GM04503 (cell line): ENCODE measurements around the gene PCNA.
"Not testable (repeated sequence)": the region's sequence is repeated elsewhere in the genome, so short reads cannot be mapped to it uniquely, and the experiment has no call there.

ENCODE experiments used
- DNase-seq: peaks from one replicate; pipeline ENCODE4 v3.0.0-alpha.2; 2012; ENCODE audit warnings: low read depth

PCNA gene

GRCh38 chr20:5141615-5142014 lies 21.9 kb upstream of the PCNA start:
- DNase-seq, result no peak

DNA sequence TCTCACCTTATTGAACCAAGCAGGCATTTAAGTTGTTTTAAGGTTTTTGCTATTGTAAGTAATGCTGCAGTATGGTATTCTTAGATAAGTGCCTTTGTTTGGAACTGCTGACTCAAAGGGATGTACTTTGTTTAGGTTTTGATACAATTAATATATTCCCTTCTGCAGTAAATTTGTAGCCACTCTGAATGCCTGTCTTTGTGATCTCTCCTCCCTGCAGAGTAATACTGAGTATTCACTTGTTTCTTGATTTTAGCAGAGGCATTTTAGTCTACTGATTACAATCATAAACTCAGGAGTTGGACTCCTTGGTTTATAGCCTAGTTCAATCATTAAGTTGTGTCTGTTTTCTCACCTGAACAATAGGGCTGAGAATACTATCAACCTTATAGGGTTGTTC lies 20.4 kb upstream of the PCNA start:
- no peak for DNase-seq

DNA sequence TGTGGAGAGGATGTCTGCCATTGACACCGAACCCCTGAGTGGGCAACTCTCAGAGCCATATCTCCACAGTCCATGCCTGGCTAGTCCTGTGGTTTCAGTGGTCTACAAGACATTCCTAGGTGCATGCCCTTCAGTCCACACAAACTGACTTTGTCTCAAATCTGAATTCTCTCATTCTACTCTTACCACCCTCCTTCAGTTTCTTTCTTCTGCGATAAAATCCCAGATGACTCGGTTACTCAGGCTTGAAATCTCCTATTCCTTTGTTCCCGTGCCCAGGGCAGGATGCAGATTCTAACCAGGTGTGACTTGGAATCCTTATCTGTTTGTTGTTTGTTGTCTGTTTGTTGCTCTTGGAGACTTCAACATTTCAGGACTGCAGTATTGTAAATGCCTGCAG lies 16.3 kb upstream of the PCNA start:
- DNase-seq, result no peak

DNA sequence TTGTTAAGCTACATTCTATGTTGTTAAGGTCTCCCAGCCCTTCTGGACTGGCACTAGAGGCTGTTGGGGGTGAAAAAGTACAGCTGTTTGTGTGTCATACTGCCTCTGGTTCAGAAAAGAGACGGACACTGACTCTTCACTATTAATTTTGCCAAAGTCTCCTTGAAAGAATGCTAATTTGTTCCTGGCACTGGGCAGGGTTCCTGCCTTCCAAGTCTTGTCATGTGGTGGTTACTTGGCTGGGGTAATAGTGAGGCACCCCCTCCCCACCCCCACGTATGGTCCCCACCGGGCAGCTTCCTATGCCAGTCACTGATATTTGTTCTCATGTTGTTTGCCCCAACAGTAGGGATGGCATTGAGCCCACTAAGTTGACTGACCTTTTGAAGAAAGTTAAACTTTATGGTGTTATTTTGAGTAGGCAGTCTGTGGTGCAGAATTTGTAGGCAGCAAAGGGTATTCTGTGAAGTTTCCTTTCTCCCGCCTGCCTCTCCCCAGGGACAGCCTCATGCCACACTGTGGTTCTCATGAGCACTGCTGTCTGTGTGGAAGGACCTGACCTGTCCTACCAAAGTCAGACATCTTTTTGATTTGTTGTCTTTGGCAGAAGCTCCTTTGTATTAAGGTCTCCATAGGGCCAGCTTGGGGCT lies 15.7 kb upstream of the PCNA start:
- no peak for DNase-seq

DNA sequence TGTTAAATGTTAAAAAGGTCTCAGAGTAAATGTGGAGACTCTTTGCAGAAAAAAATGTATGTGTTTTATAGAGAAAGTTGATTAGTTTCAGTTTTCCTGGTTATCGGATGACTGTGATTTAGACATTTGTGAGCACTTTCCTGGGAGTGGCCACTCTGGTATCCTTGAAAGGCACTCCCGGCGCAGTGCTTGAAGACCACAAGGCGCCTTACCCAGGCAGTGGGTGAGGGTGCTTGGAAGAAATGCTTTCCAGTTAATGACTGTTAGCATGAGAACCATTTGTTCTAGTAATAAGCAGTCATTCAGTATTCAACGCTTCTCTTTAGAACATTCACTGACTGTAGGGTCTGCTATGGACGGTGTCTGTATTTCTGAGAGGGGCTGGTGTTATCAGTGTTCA lies 14.2 kb upstream of the PCNA start:
- no peak for DNase-seq

- DNase-seq, result no peak
These were observed 11.7 kb upstream of the PCNA start for GRCh38 chr20:5131502-5131901.

GRCh38 chr20:5128886-5129285 lies 9.1 kb upstream of the PCNA start:
- DNase-seq, result no peak

- DNase-seq, result no peak
These were observed 8.2 kb upstream of the PCNA start for GRCh38 chr20:5127859-5128424.

DNA sequence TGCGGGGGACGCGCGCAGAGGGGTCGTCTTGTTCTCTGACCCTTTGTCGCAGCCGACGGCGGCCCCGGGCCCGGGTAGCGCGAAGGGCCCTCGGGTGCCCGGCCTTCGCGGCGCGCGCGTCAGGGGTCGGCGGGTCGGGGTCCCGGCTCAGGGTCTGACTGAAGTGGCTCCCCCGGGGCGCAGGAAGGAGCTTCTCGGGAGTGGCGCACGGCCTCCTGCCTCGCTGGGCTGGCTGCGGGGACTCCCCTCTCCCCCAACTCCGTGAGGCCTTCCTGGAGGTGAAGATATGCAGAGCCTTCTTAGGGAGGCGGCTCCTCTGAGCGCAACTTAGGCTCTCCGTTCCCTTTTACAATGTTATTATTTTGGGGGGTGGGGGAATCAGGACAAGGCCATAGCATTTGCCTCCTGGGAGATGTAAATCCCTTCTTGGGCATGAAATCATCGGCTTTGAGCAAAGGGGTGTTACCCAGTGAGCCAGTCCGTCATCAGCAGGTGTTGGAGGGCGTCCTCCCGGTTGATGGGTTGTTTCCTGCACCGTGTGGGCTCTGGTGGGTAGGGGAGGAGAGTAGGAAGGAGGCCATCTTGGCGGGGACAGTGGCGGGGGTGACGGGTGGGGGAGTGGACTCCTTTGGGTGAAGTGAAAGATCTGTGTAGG lies 7.6 kb upstream of the PCNA start:
- no peak for DNase-seq

DNA sequence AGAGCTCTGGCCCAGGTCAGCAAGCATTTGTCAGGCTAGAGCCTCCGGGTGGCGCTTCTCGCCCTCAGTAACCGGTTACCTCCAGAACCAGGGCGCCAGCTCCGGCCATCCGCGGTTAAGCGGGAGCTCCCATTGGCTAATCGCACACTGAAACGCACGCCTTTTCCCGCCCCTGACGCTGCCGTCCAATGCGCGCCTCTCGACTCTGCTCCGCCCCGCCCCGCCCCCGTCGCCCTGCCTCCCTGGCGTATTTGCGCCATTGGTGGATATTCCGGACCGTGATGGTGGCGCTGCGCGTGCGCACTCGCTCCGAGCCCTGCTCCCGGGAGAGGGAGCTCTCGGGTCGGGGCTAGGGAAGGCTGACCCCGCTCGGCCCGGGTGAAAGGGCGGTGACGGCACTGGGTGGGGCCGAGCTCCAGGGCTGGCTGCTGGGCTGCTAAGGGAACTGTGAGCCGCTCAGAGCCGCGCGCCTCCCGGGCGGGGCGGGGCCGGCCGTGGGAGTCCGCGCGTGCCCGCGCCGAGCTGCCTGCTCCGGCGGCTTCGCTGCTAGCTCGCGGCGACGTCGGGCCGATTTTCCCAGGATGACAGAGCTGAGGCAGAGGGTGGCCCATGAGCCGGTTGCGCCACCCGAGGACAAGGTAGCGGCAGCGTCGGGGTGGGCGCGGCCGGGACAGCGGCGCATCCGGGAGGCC lies 6.9 kb upstream of the PCNA start, which contains the start of gene CDS2:
Gene CDS2, plus strand, starts transcription at position 497 of the 692 bp plus-strand sequence. Its CDS starts 85 bp downstream, at position 582.
- peak; percentile 92 for DNase-seq

- DNase-seq, result no peak
These were observed 3.1 kb upstream of the PCNA start for GRCh38 chr20:5122873-5123260.

DNA sequence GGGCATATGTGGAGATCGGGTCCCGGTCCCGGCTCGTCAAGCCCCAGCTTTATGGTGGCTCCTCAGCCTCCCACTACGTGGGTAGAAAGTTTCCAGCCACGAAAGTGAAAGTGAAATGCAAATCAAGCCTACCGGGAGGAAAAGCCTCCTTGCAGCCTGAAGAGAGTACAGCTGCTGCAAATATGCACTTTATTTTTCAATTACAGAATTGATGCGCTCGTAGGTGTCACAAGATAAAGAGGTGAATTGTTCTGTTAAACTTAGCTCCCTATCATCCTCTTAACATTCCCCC lies 373 bp upstream of the PCNA start:
- DNase-seq, result no peak

GRCh38 chr20:5119143-5119434 lies 669 bp downstream of the PCNA start:
- no peak for DNase-seq

GRCh38 chr20:5118220-5119142 lies 1.3 kb downstream of the PCNA start:
- no peak for DNase-seq

GRCh38 chr20:5116875-5117274 lies 2.9 kb downstream of the PCNA start:
- no peak for DNase-seq

GRCh38 chr20:5114403-5114802 lies 5.4 kb downstream of the PCNA start:
- no peak for DNase-seq

DNA sequence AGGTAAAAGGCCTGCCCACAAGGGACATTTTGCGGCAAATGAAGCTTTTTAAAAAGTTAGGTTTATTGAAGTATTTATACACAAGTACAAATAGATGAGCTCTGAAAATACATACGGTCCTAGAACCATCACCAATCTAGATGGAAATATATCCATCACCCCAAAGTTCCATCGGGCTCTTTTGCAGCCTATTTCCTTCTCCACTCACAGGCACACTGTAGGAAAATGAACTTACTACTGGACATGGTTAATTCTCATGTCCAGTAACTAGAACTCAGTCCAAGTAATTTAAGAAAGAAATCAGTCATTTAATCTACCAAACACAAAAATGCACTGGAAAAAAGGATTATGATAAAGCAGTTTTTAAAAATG lies 6.2 kb downstream of the PCNA start:
- DNase-seq, result no peak

- no peak for DNase-seq
These were observed 10.5 kb downstream of the PCNA start for GRCh38 chr20:5109276-5109675.

GRCh38 chr20:5104479-5104878 lies 15.3 kb downstream of the PCNA start:
- no peak for DNase-seq

DNA sequence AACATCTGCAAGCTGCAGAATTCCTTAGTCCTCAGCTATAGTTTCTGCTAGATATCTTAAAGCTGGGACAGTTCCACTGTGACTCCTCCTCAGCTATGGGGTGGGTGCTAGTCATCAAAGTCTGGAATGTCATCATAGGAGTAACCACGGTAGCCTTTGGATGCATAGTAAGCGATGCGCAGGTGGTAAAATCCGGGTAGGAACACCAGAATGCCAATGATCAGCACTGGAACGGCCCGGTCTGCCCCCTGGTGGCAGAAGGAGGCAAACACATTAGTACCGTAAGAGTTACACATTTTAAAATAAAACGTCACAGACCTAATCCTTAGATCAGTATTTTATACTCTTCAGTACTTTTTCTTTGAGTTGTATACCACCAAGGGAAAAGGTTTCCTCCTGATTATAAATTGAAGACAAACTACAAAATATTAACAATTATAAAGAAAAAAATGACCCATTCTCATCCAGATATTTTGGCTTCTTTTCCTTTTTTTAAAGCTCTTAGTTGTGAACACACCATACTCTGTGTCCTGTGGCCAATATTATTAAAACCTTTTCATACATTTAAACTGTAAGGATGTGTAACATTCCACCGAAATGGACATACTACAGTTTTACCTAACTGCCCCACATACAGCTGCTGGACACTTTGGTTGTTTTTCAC lies 18.9 kb downstream of the PCNA start:
- DNase-seq, result peak; percentile 8

DNA sequence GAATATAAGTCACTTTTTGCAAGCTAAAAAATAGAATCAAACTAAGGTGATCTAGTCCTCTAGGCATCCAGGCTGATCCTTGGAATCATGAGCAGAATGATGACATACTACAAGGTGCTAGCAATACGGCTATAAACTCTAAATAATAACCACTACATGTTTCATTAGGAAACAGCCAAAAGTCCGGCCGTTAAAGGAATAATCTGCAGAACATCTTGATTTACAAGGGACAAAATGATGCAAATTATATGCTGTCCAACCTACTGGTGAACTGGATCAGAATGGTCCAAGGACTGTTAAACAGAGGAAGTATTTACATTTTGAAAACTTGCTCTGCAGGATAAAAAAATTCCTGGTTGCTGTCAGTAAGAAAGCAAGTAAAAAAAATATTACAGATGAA lies 19.8 kb downstream of the PCNA start:
- DNase-seq, result not testable (repeated sequence)

DNA sequence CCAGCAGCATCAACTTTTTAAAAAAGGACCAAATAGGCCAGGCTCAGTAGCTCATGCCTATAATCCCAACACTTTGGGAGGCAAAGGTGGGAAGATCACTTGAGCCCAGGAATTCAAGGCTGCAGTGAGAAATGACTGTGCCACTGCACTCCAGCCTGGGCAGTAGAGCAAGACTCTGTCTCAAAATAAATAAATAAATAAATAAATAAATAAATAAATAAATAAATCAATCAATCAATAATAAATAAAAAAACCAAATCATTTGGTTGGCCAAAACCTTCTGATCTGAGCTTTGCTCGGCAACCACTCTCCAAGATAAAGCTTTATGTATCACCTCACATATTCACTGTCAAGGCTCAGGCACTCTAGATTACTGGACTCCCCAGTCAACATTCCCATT lies 20.7 kb downstream of the PCNA start:
- not testable (repeated sequence) for DNase-seq
